ENCODE data around the gene PKIG. TPM values are rescaled to one million over a fixed set of nuclear protein-coding genes. Genes with fewer than 3 reads are reported as not detected.

Gene PKIG
- total RNA-seq, 4 donors from 2014 or later, result 78.2 to 108 (median 91.5) TPM

- no peaks in the 10 kb centered on the region for H3K27me3 ChIP-seq
- 94 to 98% methylated on average over 6 of the region's 6 CpGs for WGBS, 2 donors
- no peak for TF ChIP-seq CTCF (IDR thresholded peaks at IDR 0.05)
- no peak for TF ChIP-seq POLR2A (IDR thresholded peaks at IDR 0.05)
- TF ChIP-seq EP300 (IDR thresholded peaks at IDR 0.05), result no peak
Observed at GRCh38 chr20:44624743-44625271, 42.4 kb downstream of the PKIG start.

GRCh38 chr20:44625361-44625760 lies 43.0 kb downstream of the PKIG start:
- peaks cover 0 to 12% (median 0%) of the 10 kb centered on the region in 4 donors for H3K9me3 ChIP-seq
- DNase-seq (ENCODE audit: low spot score in 2 of 2), result no peak
- no peak overlapping the region for H3K27ac ChIP-seq
- TF ChIP-seq EP300 (IDR thresholded peaks at IDR 0.05), result no peak
- TF ChIP-seq CTCF (IDR thresholded peaks at IDR 0.05), result no peak
- no peak for TF ChIP-seq POLR2A (IDR thresholded peaks at IDR 0.05)
- H3K4me1 ChIP-seq, result no peaks in the 10 kb centered on the region
- H3K36me3 ChIP-seq, result peaks cover 0 to 32% (median 0%) of the 10 kb centered on the region in 3 donors
- H3K4me3 ChIP-seq, result no peak overlapping the region
- no peaks in the 10 kb centered on the region for H3K27me3 ChIP-seq
- whole genome bisulfite sequencing, 2 donors, result 85 to 93% methylated on average over 8 of the region's 8 CpGs

More at GRCh38 chr20:44624743-44625271, 42.4 kb downstream of the PKIG start:
- Histone ChIP-seq H3K9me3 (peaks cover 0 to 12% (median 0%) of the 10 kb centered on the region in 4 donors), H3K4me1 (no peaks in the 10 kb centered on the region), H3K27ac (no peak overlapping the region), H3K36me3 (peaks cover 0 to 37% (median 0%) of the 10 kb centered on the region in 3 donors), H3K4me3 (no peak overlapping the region)
- DNase-seq (ENCODE audit: low spot score in 2 of 2), result no peak

GRCh38 chr20:44626278-44626677 lies 43.9 kb downstream of the PKIG start:
- 90 to 96% methylated on average over 7 of the region's 7 CpGs for WGBS, 2 donors
- TF ChIP-seq EP300 (IDR thresholded peaks at IDR 0.05), result no peak
- TF ChIP-seq POLR2A (IDR thresholded peaks at IDR 0.05), result no peak
- no peak for TF ChIP-seq CTCF (IDR thresholded peaks at IDR 0.05)
- Histone ChIP-seq H3K36me3 (peaks cover 0 to 23% (median 0%) of the 10 kb centered on the region in 3 donors), H3K27ac (no peak overlapping the region), H3K4me3 (no peak overlapping the region), H3K9me3 (peaks cover 0 to 12% (median 0%) of the 10 kb centered on the region in 4 donors), H3K27me3 (no peaks in the 10 kb centered on the region), H3K4me1 (no peaks in the 10 kb centered on the region)
- no peak for DNase-seq (ENCODE audit: low spot score in 2 of 2)

- no peak for TF ChIP-seq POLR2A (IDR thresholded peaks at IDR 0.05)
- no peak for TF ChIP-seq CTCF (IDR thresholded peaks at IDR 0.05)
- TF ChIP-seq EP300 (IDR thresholded peaks at IDR 0.05), result no peak
- peaks cover 0 to 11% (median 0%) of the 10 kb centered on the region in 4 donors for H3K9me3 ChIP-seq
- WGBS, 2 donors, result 82 to 84% methylated on average over 13 of the region's 13 CpGs
- no peaks in the 10 kb centered on the region for H3K27me3 ChIP-seq
- no peak for DNase-seq (ENCODE audit: low spot score in 2 of 2)
- H3K36me3 ChIP-seq, result peaks cover 0 to 11% (median 0%) of the 10 kb centered on the region in 3 donors
- H3K4me1 ChIP-seq, result peaks cover 0 to 7% (median 0%) of the 10 kb centered on the region in 4 donors
- no peak overlapping the region for H3K27ac ChIP-seq
- H3K4me3 ChIP-seq, result no peak overlapping the region
Observed at GRCh38 chr20:44627364-44628010, 45.1 kb downstream of the PKIG start.

- TF ChIP-seq EP300 (IDR thresholded peaks at IDR 0.05), result no peak
- no peak for TF ChIP-seq POLR2A (IDR thresholded peaks at IDR 0.05)
- TF ChIP-seq CTCF (IDR thresholded peaks at IDR 0.05), result no peak
- WGBS, 2 donors, result 87 to 94% methylated on average over 9 of the region's 9 CpGs
- Histone ChIP-seq H3K4me1 (peaks cover 0 to 7% (median 0%) of the 10 kb centered on the region in 4 donors), H3K27me3 (no peaks in the 10 kb centered on the region), H3K27ac (no peak overlapping the region), H3K36me3 (no peaks in the 10 kb centered on the region), H3K9me3 (no peaks in the 10 kb centered on the region), H3K4me3 (no peak overlapping the region)
- DNase-seq (ENCODE audit: low spot score in 2 of 2), result no peak
Observed at GRCh38 chr20:44629017-44629385, 46.6 kb downstream of the PKIG start.
